OCI-LY1 (cell line): ENCODE results near the gene UACA.

ENCODE experiments used
- H2AFZ ChIP-seq: fragments of 200-600 bp; sonication (generic), shearing (Covaris generic); 2 replicates; pipeline ENCODE4 v1.6.0; 2014; ENCODE audit warnings: antibody characterized with exemption, mild to moderate bottlenecking, low read length
- H3F3A ChIP-seq: fragments of 200-600 bp; sonication (generic), shearing (Covaris generic); 2 replicates; pipeline ENCODE4 v1.6.0; 2014; ENCODE audit warnings: mild to moderate bottlenecking, antibody characterized with exemption, low read length, moderate library complexity; ENCODE audit not compliant: insufficient read depth
- H3K27ac ChIP-seq: fragments of 200-600 bp; sonication (generic); 2 replicates; pipeline ENCODE4 v1.5.1; 2014; ENCODE audit warnings: low read length, mixed run types, mild to moderate bottlenecking, low read depth; ENCODE audit not compliant: poor library complexity, severe bottlenecking
- H3K27me3 ChIP-seq: fragments of 200-600 bp; sonication (generic); 2 replicates; pipeline ENCODE4 v1.6.0; 2014; ENCODE audit warnings: antibody characterized with exemption, mild to moderate bottlenecking, low read length, moderate library complexity; ENCODE audit not compliant: insufficient read depth
- H3K36me3 ChIP-seq: fragments of 200-600 bp; sonication (generic); 2 replicates; pipeline ENCODE4 v1.6.1; 2014; ENCODE audit warnings: mild to moderate bottlenecking, antibody characterized with exemption, low read length, moderate library complexity, mixed read lengths; ENCODE audit not compliant: insufficient read depth
- H3K4me1 ChIP-seq: fragments of 200-600 bp; sonication (generic); 2 replicates; pipeline ENCODE4 v1.5.1; 2014; ENCODE audit warnings: mild to moderate bottlenecking, low read length, moderate library complexity; ENCODE audit not compliant: insufficient read depth, severe bottlenecking
- H3K4me2 ChIP-seq: fragments of 200-600 bp; sonication (generic), shearing (Covaris generic); 2 replicates; pipeline ENCODE4 v1.6.1; 2014; ENCODE audit warnings: low read length
- H3K4me3 ChIP-seq: fragments of 200-600 bp; sonication (generic); 2 replicates; pipeline ENCODE4 v1.5.1; 2014; ENCODE audit warnings: low read length, low read depth, mild to moderate bottlenecking, mixed read lengths; ENCODE audit not compliant: poor library complexity, severe bottlenecking
- H3K79me2 ChIP-seq: fragments of 200-600 bp; shearing (Covaris generic); 2 replicates; pipeline ENCODE4 v1.6.1; 2016; ENCODE audit warnings: mixed run types, low read length, mixed read lengths; ENCODE audit not compliant: insufficient read depth
- H3K9ac ChIP-seq: fragments of 200-600 bp; sonication (generic), shearing (Covaris generic); 2 replicates; pipeline ENCODE4 v1.6.1; 2014; ENCODE audit warnings: mild to moderate bottlenecking, low read length, mixed read lengths
- H3K9me2 ChIP-seq: fragments of 200-600 bp; sonication (generic), shearing (Covaris generic); 2 replicates; pipeline ENCODE4 v1.6.1; 2014; ENCODE audit warnings: low read depth, mild to moderate bottlenecking, low read length, mixed read lengths
- H3K9me3 ChIP-seq: fragments of 200-600 bp; shearing (Covaris generic); 2 replicates; pipeline ENCODE4 v1.6.1; 2014; ENCODE audit warnings: low read length, mixed read lengths
- H4K20me1 ChIP-seq: fragments of 200-600 bp; sonication (generic), shearing (Covaris generic); 2 replicates; pipeline ENCODE4 v1.6.0; 2016; ENCODE audit warnings: mild to moderate bottlenecking, low read length; ENCODE audit not compliant: insufficient read depth
- CTCF ChIP-seq: fragments of 200-600 bp; sonication (generic), shearing (Covaris generic); IDR thresholded peaks from 2 replicates; pipeline ENCODE4 v1.5.1; 2017; ENCODE audit warnings: mild to moderate bottlenecking, antibody characterized with exemption, low read length, moderate library complexity, mixed read lengths
- EZH2 ChIP-seq: fragments of 200-600 bp; sonication (generic), shearing (Covaris generic); IDR thresholded peaks from 2 replicates; pipeline ENCODE4 v1.8.0; 2017; ENCODE audit warnings: borderline replicate concordance, mixed run types, mild to moderate bottlenecking, antibody characterized with exemption, low read length, moderate library complexity, mixed read lengths

UACA gene

GRCh38 chr15:70687482-70687881 is 75.9 kb downstream of the UACA start:
- Histone ChIP-seq H3K4me3 (no peak overlapping the region), H3K9ac (no peak overlapping the region), H3K27ac (no peak overlapping the region), H3K27me3 (no peaks in the 10 kb centered on the region), H3K4me1 (no peaks in the 10 kb centered on the region), H3K4me2 (no peak overlapping the region), H4K20me1 (no peaks in the 10 kb centered on the region), H2AFZ (no peak overlapping the region), H3K79me2 (no peaks in the 10 kb centered on the region), H3K36me3 (no peaks in the 10 kb centered on the region), H3F3A (no peaks in the 10 kb centered on the region), H3K9me3 (no peaks in the 10 kb centered on the region), H3K9me2 (no peaks in the 10 kb centered on the region)
- TF ChIP-seq EZH2 (no peak), CTCF (no peak)

GRCh38 chr15:70680817-70681216 is 82.5 kb downstream of the UACA start:
- no peak overlapping the region for H3K27ac ChIP-seq
- no peaks in the 10 kb centered on the region for H4K20me1 ChIP-seq
- no peaks in the 10 kb centered on the region for H3K4me1 ChIP-seq
- no peaks in the 10 kb centered on the region for H3K9me2 ChIP-seq
- H2AFZ ChIP-seq = no peak overlapping the region
- no peak overlapping the region for H3K9ac ChIP-seq
- H3K79me2 ChIP-seq = no peaks in the 10 kb centered on the region
- H3K4me3 ChIP-seq = no peak overlapping the region
- H3K36me3 ChIP-seq = no peaks in the 10 kb centered on the region
- no peaks in the 10 kb centered on the region for H3K9me3 ChIP-seq
- H3K27me3 ChIP-seq = no peaks in the 10 kb centered on the region
- H3F3A ChIP-seq = no peaks in the 10 kb centered on the region
- no peak overlapping the region for H3K4me2 ChIP-seq
- TF ChIP-seq CTCF (no peak), EZH2 (no peak)

- no peaks in the 10 kb centered on the region for H3K36me3 ChIP-seq
- H3K4me2 ChIP-seq = no peak overlapping the region
- H4K20me1 ChIP-seq = no peaks in the 10 kb centered on the region
- no peaks in the 10 kb centered on the region for H3K4me1 ChIP-seq
- no peaks in the 10 kb centered on the region for H3K27me3 ChIP-seq
- H3K9me2 ChIP-seq = no peaks in the 10 kb centered on the region
- H3K79me2 ChIP-seq = no peaks in the 10 kb centered on the region
- H3K9ac ChIP-seq = no peak overlapping the region
- no peak overlapping the region for H3K4me3 ChIP-seq
- no peaks in the 10 kb centered on the region for H3K9me3 ChIP-seq
- H2AFZ ChIP-seq = no peak overlapping the region
- H3F3A ChIP-seq = no peaks in the 10 kb centered on the region
- TF ChIP-seq EZH2 (no peak), CTCF (no peak)
- no peak overlapping the region for H3K27ac ChIP-seq
These were observed 83.5 kb downstream of the UACA start for GRCh38 chr15:70679919-70680231.
